OCI-LY3 (cell line): ENCODE data around the gene POLR1G.

ENCODE experiments used
- H2AFZ ChIP-seq: fragments of 200-600, 300-600 bp; shearing (Covaris generic); 2 replicates; pipeline ENCODE4 v1.6.0; 2014; ENCODE audit warnings: antibody characterized with exemption, low read depth, low read length
- H3K27ac ChIP-seq: fragments of 200-600, 300-600 bp; sonication (generic); 2 replicates; pipeline ENCODE4 v1.5.1; 2014; ENCODE audit warnings: mild to moderate bottlenecking, low read length, moderate library complexity, mixed read lengths
- H3K27me3 ChIP-seq: fragments of 200-600, 300-600 bp; sonication (generic); 2 replicates; pipeline ENCODE4 v1.6.1; 2014; ENCODE audit warnings: low read depth, low read length, mixed read lengths
- H3K36me3 ChIP-seq: fragments of 200-600, 300-600 bp; sonication (generic); replicated peaks from 2 replicates; pipeline ENCODE3; 2014; ENCODE audit warnings: low read depth, low read length, mixed read lengths
- H3K4me1 ChIP-seq: fragments of 300-600, 200-600 bp; sonication (generic); 2 replicates; pipeline ENCODE4 v1.6.1; 2014; ENCODE audit warnings: low read length, mixed read lengths
- H3K4me2 ChIP-seq: fragments of 200-600, 300-600 bp; sonication (generic); 2 replicates; pipeline ENCODE4 v1.6.1; 2014; ENCODE audit warnings: low read length, mixed read lengths
- H3K4me3 ChIP-seq: fragments of 300-600, 200-600 bp; sonication (generic); 2 replicates; pipeline ENCODE4 v1.5.1; 2014; ENCODE audit warnings: antibody characterized with exemption, mild to moderate bottlenecking, low read length, moderate library complexity
- H3K79me2 ChIP-seq: fragments of 300-600, 200-600 bp; shearing (Covaris generic); 2 replicates; pipeline ENCODE4 v1.6.1; 2014; ENCODE audit warnings: mild to moderate bottlenecking, low read length, mixed read lengths
- H3K9ac ChIP-seq: fragments of 300-600, 200-600 bp; shearing (Covaris generic); 2 replicates; pipeline ENCODE4 v1.6.0; 2014; ENCODE audit warnings: mild to moderate bottlenecking, low read length, moderate library complexity
- H3K9me3 ChIP-seq: fragments of 200-600, 300-600 bp; shearing (Covaris generic); 2 replicates; pipeline ENCODE4 v1.6.1; 2014; ENCODE audit warnings: low read length, mixed read lengths; ENCODE audit not compliant: insufficient read depth
- H4K20me1 ChIP-seq: fragments of 200-600, 300-600 bp; sonication (generic); 2 replicates; pipeline ENCODE4 v1.6.1; 2016; ENCODE audit warnings: low read length, mixed read lengths; ENCODE audit not compliant: insufficient read depth
- CTCF ChIP-seq: fragments of 200-600, 300-600 bp; sonication (generic); IDR thresholded peaks from 2 replicates; pipeline ENCODE4 v1.5.1; 2014; ENCODE audit warnings: antibody characterized with exemption, low read length, low read depth
- EZH2phosphoT487 ChIP-seq: fragments of 200-600 bp; shearing (Covaris generic); IDR thresholded peaks from 2 replicates; pipeline ENCODE4 v1.6.1; 2018; ENCODE audit warnings: antibody characterized with exemption, mixed run types, low read depth

The POLR1G gene

GRCh38 chr19:45361608-45362007 lies 44.8 kb upstream of the POLR1G start:
- Histone ChIP-seq H3K27me3 (no peaks in the 10 kb centered on the region), H3K4me1 (no peaks in the 10 kb centered on the region), H4K20me1 (no peaks in the 10 kb centered on the region), H3K79me2 (no peaks in the 10 kb centered on the region), H3K27ac (no peak overlapping the region), H3K4me3 (no peak overlapping the region), H3K9me3 (no peaks in the 10 kb centered on the region), H3K4me2 (no peak overlapping the region), H3K36me3 (peaks cover 51% of the 10 kb centered on the region), H3K9ac (no peak overlapping the region), H2AFZ (no peak overlapping the region)
- TF ChIP-seq CTCF, result no peak
- TF ChIP-seq EZH2phosphoT487, result no peak

GRCh38 chr19:45362291-45362690 lies 44.2 kb upstream of the POLR1G start:
- H3K4me1 ChIP-seq, result no peaks in the 10 kb centered on the region
- no peaks in the 10 kb centered on the region for H3K27me3 ChIP-seq
- H3K9me3 ChIP-seq, result no peaks in the 10 kb centered on the region
- H3K4me3 ChIP-seq, result no peak overlapping the region
- H3K36me3 ChIP-seq, result peaks cover 44% of the 10 kb centered on the region
- H3K9ac ChIP-seq, result no peak overlapping the region
- no peak overlapping the region for H2AFZ ChIP-seq
- no peak overlapping the region for H3K27ac ChIP-seq
- H4K20me1 ChIP-seq, result no peaks in the 10 kb centered on the region
- H3K79me2 ChIP-seq, result no peaks in the 10 kb centered on the region
- H3K4me2 ChIP-seq, result no peak overlapping the region
- TF ChIP-seq CTCF (no peak), EZH2phosphoT487 (no peak)

- Histone ChIP-seq H3K27me3 (no peaks in the 10 kb centered on the region), H3K4me2 (no peak overlapping the region), H3K9ac (no peak overlapping the region), H3K27ac (no peak overlapping the region), H2AFZ (no peak overlapping the region), H3K79me2 (peaks cover 10% of the 10 kb centered on the region), H3K4me3 (no peak overlapping the region), H3K4me1 (peaks cover 1% of the 10 kb centered on the region; the same call in 1 of the 2 replicates), H3K9me3 (no peaks in the 10 kb centered on the region), H4K20me1 (no peaks in the 10 kb centered on the region), H3K36me3 (peaks cover 38% of the 10 kb centered on the region)
- TF ChIP-seq CTCF (no peak), EZH2phosphoT487 (no peak)
Measured at GRCh38 chr19:45363861-45364459, 42.5 kb upstream of the POLR1G start.

- H3K4me3 ChIP-seq, result no peak overlapping the region
- H3K4me2 ChIP-seq, result no peak overlapping the region
- H3K27me3 ChIP-seq, result no peaks in the 10 kb centered on the region
- peaks cover 8% of the 10 kb centered on the region; the same call in 1 of the 2 replicates for H3K4me1 ChIP-seq
- TF ChIP-seq EZH2phosphoT487, result no peak
- TF ChIP-seq CTCF, result no peak
- no peak overlapping the region for H3K27ac ChIP-seq
- no peaks in the 10 kb centered on the region for H3K9me3 ChIP-seq
- no peak overlapping the region for H3K9ac ChIP-seq
- no peak overlapping the region for H2AFZ ChIP-seq
- H3K79me2 ChIP-seq, result peaks cover 17% of the 10 kb centered on the region
- H4K20me1 ChIP-seq, result no peaks in the 10 kb centered on the region
- peaks cover 32% of the 10 kb centered on the region for H3K36me3 ChIP-seq
Measured at GRCh38 chr19:45364696-45365095, 41.7 kb upstream of the POLR1G start.
